ENCODE measurements around the gene ADAMTS7. TPM values are rescaled to one million over a fixed set of nuclear protein-coding genes. Genes with fewer than 3 reads are reported as not detected.
A peak's percentile ranks its signal among the peaks of the same experiment; 100 is the strongest.
"Not testable (repeated sequence)": the region's sequence is repeated elsewhere in the genome, so short reads cannot be mapped to it uniquely, and the experiment has no call there.

Gene ADAMTS7
- total RNA-seq, 4 donors from 2014 or later, result 10.7 to 26.4 (median 18.5) TPM

DNA sequence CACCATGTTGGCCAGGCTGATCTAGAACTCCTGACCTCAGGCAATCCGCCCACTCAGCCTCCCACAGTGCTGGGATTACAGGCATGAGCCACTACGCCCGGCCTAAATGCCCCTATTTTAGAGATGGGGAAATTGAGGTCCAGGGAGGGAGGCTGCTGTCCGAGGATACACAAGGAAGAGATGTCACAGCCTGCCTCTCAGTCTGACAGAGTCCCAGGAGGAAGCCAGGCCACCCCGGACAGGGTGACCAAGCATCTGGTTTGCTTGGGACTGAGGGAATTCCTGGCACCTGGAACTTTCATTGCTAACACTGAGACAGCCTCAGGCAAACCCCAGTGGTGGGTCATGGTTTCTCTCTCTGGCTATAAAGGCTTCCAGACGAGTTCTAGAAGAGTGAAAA lies 30.6 kb upstream of the ADAMTS7 start:
- Histone ChIP-seq H3K4me3 (no peak overlapping the region), H3K9me3 (no peaks in the 10 kb centered on the region), H3K27me3 (no peaks in the 10 kb centered on the region), H3K4me1 (peaks cover 0 to 15% (median 5%) of the 10 kb centered on the region in 4 donors), H3K27ac (peak overlapping the region in 2 of 4 donors; percentile 6 to 50), H3K36me3 (no peaks in the 10 kb centered on the region)
- WGBS, 2 donors, result 77 to 78% methylated on average over 6 of the region's 6 CpGs
- DNase-seq (ENCODE audit: low spot score in 2 of 2), result no peak
- TF ChIP-seq EP300 (IDR thresholded peaks at IDR 0.05), result no peak
- TF ChIP-seq POLR2A (IDR thresholded peaks at IDR 0.05), result no peak
- TF ChIP-seq, protein P1, sequence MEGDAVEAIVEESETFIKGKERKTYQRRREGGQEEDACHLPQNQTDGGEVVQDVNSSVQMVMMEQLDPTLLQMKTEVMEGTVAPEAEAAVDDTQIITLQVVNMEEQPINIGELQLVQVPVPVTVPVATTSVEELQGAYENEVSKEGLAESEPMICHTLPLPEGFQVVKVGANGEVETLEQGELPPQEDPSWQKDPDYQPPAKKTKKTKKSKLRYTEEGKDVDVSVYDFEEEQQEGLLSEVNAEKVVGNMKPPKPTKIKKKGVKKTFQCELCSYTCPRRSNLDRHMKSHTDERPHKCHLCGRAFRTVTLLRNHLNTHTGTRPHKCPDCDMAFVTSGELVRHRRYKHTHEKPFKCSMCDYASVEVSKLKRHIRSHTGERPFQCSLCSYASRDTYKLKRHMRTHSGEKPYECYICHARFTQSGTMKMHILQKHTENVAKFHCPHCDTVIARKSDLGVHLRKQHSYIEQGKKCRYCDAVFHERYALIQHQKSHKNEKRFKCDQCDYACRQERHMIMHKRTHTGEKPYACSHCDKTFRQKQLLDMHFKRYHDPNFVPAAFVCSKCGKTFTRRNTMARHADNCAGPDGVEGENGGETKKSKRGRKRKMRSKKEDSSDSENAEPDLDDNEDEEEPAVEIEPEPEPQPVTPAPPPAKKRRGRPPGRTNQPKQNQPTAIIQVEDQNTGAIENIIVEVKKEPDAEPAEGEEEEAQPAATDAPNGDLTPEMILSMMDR (IDR thresholded peaks at IDR 0.05), result no peak

DNA sequence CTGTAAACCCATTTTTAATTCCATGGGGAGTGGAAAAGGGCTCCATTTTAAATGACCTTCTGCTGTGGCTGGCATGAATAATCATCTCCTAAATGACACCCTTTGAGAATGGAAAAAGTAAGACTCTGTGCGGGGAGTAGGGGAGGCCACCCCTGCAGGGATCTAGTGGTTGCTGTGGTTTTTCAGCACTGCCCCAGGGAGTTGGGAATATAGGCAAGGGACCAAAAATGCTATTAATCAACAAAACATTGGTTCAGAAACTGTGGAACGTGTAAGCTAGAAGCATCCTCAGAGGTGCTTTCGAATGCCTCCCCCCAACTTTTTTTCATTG lies 30.1 kb upstream of the ADAMTS7 start:
- H3K9me3 ChIP-seq, result no peaks in the 10 kb centered on the region
- no peak overlapping the region for H3K4me3 ChIP-seq
- H3K27me3 ChIP-seq, result no peaks in the 10 kb centered on the region
- DNase-seq (ENCODE audit: low spot score in 2 of 2), result no peak
- H3K36me3 ChIP-seq, result no peaks in the 10 kb centered on the region
- TF ChIP-seq EP300 (IDR thresholded peaks at IDR 0.05) (no peak), POLR2A (IDR thresholded peaks at IDR 0.05) (no peak)
- TF ChIP-seq, protein P1 (IDR thresholded peaks at IDR 0.05), result no peak
- peak overlapping the region in 2 of 4 donors; percentile 30 to 42 for H3K27ac ChIP-seq
- WGBS, 2 donors, result 40 to 44% methylated on average over 3 of the region's 3 CpGs
- peaks cover 0 to 15% (median 5%) of the 10 kb centered on the region in 4 donors for H3K4me1 ChIP-seq

DNA sequence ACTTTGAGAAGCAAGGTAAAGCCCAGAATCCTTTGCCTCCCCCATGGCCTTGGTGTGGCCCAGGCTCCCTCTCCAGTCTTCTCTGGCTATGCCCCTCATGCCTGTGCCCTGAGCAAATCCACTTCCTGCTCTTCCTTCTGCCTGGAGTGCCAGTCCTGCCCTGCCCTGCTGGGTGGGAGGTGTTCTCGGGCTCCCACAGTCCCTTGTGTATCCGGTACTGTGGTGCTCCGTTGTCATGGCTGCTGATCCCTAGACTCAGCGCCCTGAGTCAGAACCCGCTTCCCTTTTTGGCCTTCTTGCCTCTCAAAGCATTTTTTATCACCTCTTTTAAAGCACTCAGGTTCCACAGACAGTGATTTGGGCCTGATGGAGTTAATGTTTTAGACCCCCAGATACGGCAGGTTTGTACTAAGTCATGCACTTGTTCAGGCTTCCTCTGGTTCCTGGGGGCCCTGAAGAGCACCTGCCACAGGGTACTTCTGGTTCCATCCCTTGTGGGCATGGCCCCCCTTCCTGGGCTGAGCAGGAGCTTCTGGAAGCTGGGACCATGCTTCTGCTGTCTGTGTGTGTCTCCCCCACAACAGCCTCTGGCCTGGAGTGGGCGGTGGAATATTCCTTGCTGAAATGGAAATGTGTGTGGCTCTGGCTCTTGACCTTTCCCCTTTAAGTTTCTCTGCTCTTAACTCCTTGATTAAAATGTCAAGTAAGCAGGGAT lies 29.6 kb upstream of the ADAMTS7 start:
- Histone ChIP-seq H3K4me1 (peaks cover 0 to 15% (median 5%) of the 10 kb centered on the region in 4 donors), H3K9me3 (no peaks in the 10 kb centered on the region), H3K36me3 (no peaks in the 10 kb centered on the region), H3K27ac (peak overlapping the region in 2 of 4 donors; percentile 30 to 42), H3K27me3 (no peaks in the 10 kb centered on the region), H3K4me3 (no peak overlapping the region)
- TF ChIP-seq, protein P1 (IDR thresholded peaks at IDR 0.05), result no peak
- WGBS, 2 donors, result 44 to 52% methylated on average over 7 of the region's 7 CpGs
- no peak for DNase-seq (ENCODE audit: low spot score in 2 of 2)

DNA sequence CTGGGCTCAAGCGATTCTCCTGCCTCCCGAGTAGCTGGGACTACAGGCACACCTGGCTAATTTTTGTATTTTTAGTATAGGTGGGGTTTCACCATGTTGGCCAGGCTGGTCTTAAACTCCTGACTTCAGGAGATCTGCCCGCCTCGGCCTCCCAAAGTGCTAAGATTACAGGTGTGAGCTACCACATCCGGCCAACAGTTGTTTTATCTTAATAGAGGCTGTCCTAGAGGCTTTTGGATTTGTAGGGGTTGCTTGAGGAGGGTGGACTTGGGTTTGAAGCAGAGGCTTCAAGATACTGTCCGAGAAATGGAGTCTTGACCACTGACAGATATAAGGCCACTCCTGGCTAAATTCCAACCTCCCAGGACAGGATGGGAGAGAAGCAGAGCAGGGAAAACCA lies 27.9 kb upstream of the ADAMTS7 start:
- not testable (repeated sequence) for H3K9me3 ChIP-seq; DNase-seq (ENCODE audit: low spot score in 2 of 2); H3K36me3 ChIP-seq; H3K4me3 ChIP-seq; H3K27me3 ChIP-seq; H3K27ac ChIP-seq
- WGBS, 2 donors, result 96% methylated on average over 6 of the region's 6 CpGs
- H3K4me1 ChIP-seq, result peaks cover 0 to 20% (median 5%) of the 10 kb centered on the region in 4 donors

DNA sequence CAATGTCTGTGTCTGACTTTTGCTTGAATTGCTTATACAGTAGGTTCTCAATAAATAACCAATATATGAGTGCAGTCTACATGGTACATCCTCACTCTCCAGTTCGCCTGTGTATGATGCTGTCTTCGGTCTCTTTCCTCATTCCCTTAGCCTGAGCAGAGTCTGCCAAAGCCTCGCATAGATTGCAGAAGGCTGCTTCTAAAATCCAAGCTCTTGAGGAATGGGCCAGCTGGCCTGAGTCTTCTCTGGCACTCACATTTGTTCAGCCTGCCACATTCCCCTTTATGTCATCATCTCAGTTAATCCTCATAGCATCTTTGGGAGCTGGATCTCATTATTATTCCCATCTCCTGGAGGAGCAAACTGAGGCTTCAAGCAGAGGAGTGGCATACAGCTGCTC lies 27.2 kb upstream of the ADAMTS7 start:
- DNase-seq (ENCODE audit: low spot score in 2 of 2), result peak in 1 of 2 donors; percentile 10
- Histone ChIP-seq H3K36me3 (no peaks in the 10 kb centered on the region), H3K9me3 (no peaks in the 10 kb centered on the region), H3K27me3 (no peaks in the 10 kb centered on the region), H3K4me3 (no peak overlapping the region), H3K27ac (no peak overlapping the region), H3K4me1 (peaks cover 0 to 20% (median 5%) of the 10 kb centered on the region in 4 donors)
- no peak for TF ChIP-seq POLR2A (IDR thresholded peaks at IDR 0.05)
- TF ChIP-seq EP300 (IDR thresholded peaks at IDR 0.05), result no peak
- TF ChIP-seq, protein P1 (IDR thresholded peaks at IDR 0.05), result no peak
- WGBS, 2 donors, result 78 to 80% methylated on average over 3 of the region's 3 CpGs
